Measurements from ENCODE around the gene IGFN1. TPM values are rescaled to one million over a fixed set of nuclear protein-coding genes. Genes with fewer than 3 reads are reported as not detected.

Gene IGFN1
- total RNA-seq, 1 donor from 2014 or later = 0.18 TPM

DNA sequence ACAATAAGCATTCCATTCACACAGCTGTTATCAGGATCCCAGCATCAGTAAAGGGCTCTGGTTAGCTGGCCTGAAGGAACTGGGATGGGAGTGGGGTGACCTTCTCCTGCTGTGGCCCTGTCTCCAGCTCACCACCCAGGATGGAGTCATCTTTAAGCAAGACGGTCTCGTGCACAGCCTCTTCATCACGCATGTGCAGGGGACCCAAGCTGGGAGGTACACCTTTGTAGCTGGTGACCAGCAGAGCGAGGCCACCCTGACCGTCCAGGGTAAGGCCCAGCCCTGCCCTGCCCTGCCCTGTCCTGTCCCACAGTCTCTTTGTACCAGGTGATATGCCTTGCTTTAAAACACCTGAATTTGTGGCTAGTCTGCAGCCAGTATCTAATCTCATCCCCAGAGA is 24.3 kb downstream of the IGFN1 start:
- no peaks in the 10 kb centered on the region for H3K36me3 ChIP-seq
- no peak for DNase-seq
- H3K27ac ChIP-seq = no peak overlapping the region
- intact Hi-C loops (cut with DNase I) = no loop called here
- no peak for ATAC-seq
- no peaks in the 10 kb centered on the region for H3K4me1 ChIP-seq
- no peaks in the 10 kb centered on the region for H3K9me3 ChIP-seq
- no peak overlapping the region for H3K4me3 ChIP-seq
- TF ChIP-seq, protein P1, sequence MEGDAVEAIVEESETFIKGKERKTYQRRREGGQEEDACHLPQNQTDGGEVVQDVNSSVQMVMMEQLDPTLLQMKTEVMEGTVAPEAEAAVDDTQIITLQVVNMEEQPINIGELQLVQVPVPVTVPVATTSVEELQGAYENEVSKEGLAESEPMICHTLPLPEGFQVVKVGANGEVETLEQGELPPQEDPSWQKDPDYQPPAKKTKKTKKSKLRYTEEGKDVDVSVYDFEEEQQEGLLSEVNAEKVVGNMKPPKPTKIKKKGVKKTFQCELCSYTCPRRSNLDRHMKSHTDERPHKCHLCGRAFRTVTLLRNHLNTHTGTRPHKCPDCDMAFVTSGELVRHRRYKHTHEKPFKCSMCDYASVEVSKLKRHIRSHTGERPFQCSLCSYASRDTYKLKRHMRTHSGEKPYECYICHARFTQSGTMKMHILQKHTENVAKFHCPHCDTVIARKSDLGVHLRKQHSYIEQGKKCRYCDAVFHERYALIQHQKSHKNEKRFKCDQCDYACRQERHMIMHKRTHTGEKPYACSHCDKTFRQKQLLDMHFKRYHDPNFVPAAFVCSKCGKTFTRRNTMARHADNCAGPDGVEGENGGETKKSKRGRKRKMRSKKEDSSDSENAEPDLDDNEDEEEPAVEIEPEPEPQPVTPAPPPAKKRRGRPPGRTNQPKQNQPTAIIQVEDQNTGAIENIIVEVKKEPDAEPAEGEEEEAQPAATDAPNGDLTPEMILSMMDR (IDR thresholded peaks at IDR 0.05) = no peak
- H3K27me3 ChIP-seq (ENCODE audit: low read depth) = no peaks in the 10 kb centered on the region

DNA sequence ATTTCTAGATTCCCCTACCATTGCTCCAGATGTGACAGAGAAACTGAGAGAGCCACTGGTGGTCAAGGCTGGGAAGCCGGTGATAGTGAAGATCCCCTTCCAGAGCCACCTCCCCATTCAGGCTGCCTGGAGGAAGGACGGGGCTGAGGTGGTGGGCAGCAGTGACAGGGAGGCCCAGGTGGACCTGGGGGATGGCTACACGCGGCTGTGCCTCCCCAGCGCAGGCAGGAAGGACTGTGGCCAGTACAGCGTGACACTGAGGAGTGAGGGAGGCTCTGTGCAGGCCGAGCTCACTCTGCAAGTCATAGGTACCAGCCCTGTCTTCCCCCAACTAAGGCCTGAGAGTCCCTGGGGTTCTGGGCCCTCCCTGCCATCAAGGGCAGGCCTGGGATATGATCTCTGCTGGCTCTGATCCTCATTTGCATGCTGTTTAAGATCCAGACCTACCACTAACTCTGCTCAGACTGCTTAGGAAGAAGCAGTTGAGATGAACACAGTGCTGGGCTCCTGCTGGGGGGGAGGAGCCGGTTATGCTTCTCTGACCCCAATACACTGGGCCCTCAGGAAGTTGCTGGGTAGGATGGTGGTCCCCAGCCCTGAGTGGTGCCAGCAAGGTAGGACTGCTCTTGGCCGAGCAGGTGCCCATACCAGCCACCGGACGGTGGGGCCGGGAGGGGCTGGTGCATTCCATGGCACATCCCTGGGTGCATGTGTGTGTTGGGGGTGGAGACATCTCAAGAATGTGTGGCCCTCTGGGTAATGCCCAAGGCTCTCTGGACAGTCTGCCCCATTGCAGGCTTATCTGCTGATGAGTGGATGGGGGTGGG is 25.1 kb downstream of the IGFN1 start:
- ATAC-seq = peak in 1 of 2 donors; percentile 16
- TF ChIP-seq, protein P1 (IDR thresholded peaks at IDR 0.05) = no peak
- Histone ChIP-seq H3K27me3 (ENCODE audit: low read depth) (no peaks in the 10 kb centered on the region), H3K27ac (no peak overlapping the region), H3K4me1 (no peaks in the 10 kb centered on the region), H3K9me3 (no peaks in the 10 kb centered on the region), H3K4me3 (no peak overlapping the region), H3K36me3 (no peaks in the 10 kb centered on the region)
- DNase-seq = no peak
- intact Hi-C loops (cut with DNase I) = no loop called here

DNA sequence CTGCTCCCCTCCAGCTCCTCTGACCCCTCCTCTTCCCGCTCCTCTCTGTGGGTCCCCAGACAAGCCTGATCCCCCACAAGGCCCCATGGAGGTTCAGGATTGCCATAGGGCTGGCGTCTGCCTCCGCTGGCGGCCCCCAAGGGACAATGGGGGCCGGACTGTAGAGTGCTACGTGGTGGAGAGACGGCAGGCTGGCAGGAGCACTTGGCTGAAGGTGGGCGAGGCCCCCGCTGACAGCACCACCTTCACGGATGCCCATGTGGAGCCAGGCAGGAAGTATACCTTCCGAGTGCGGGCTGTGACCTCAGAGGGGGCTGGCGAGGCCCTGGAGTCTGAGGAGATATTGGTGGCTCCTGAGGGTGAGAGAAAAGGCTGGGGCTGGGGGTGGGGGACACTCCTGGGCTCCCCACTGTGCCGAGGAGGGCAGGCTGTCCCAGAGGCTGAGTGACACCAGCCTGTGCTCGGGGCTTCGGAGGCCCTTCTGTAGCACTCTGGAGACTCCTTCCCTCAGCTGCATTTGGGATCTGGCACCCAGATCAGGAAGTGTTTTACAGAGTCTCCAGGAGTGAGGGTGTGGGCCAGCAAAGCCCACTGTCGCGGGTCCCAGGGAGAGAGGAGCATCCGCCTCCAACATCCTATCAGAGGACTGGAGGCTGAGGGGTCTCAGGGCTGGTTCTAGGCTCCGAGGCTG is 25.9 kb downstream of the IGFN1 start:
- DNase-seq (no peak), ATAC-seq (no peak)
- H3K36me3 ChIP-seq = no peaks in the 10 kb centered on the region
- no peaks in the 10 kb centered on the region for H3K27me3 ChIP-seq (ENCODE audit: low read depth)
- H3K4me1 ChIP-seq = no peaks in the 10 kb centered on the region
- TF ChIP-seq, protein P1 (IDR thresholded peaks at IDR 0.05) = no peak
- H3K27ac ChIP-seq = no peak overlapping the region
- intact Hi-C loops (cut with DNase I) = no loop called here
- no peaks in the 10 kb centered on the region for H3K9me3 ChIP-seq
- H3K4me3 ChIP-seq = no peak overlapping the region

DNA sequence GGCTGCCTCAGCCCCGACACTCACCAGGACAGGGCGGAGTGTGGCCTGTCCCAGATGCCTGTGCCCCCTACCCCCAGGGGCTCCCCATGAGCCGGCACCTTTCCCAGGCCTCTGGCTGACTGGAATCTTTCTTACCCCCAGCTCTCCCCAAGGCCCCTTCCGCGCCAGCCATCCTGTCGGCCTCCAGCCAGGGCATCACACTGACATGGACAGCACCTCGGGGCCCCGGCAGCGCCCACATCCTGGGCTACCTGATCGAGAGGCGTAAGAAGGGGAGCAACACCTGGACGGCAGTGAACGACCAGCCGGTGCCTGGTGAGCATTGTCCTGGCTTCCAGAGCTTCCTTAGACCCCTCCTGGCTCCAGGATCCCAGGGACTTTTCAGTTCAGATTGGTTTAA is 26.5 kb downstream of the IGFN1 start:
- H3K36me3 ChIP-seq = no peaks in the 10 kb centered on the region
- H3K27me3 ChIP-seq (ENCODE audit: low read depth) = no peaks in the 10 kb centered on the region
- H3K4me1 ChIP-seq = no peaks in the 10 kb centered on the region
- TF ChIP-seq, protein P1 (IDR thresholded peaks at IDR 0.05) = no peak
- DNase-seq (no peak), ATAC-seq (no peak)
- intact Hi-C loops (cut with DNase I) = no loop called here
- no peak overlapping the region for H3K27ac ChIP-seq
- no peaks in the 10 kb centered on the region for H3K9me3 ChIP-seq
- H3K4me3 ChIP-seq = no peak overlapping the region

DNA sequence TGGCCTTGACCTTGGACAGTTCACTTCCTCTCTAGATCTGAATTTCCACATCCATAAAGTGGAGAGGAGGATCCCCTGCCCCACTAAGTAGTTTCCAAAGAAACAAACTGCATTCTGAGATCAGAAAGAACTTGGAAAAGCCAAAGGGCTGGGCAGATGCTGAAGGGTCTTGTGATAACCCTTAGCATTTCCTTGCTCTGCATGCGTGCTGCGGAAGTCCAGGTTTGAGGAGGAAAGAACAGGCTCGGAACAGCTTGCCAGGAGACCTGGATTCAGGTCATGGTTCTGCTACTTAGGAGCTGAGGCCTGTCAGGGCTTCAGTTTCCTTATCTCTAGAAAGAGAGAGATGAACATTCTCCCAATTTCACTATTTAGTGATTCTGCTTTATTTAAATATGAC is 27.2 kb downstream of the IGFN1 start:
- H3K9me3 ChIP-seq = no peaks in the 10 kb centered on the region
- no peaks in the 10 kb centered on the region for H3K4me1 ChIP-seq
- TF ChIP-seq, protein P1 (IDR thresholded peaks at IDR 0.05) = no peak
- no peak for ATAC-seq
- no peak for DNase-seq
- intact Hi-C loops (cut with DNase I) = no loop called here
- H3K4me3 ChIP-seq = no peak overlapping the region
- no peak overlapping the region for H3K27ac ChIP-seq
- no peaks in the 10 kb centered on the region for H3K27me3 ChIP-seq (ENCODE audit: low read depth)
- no peaks in the 10 kb centered on the region for H3K36me3 ChIP-seq
